Body of pancreas (tissue), 4 donors: Measurements from ENCODE around the gene RBP5.

Experiments
- CTCF ChIP-seq, 7 experiments: fragments of 450-650 bp in 4 of 7; fragments of 200-600 bp in 3 of 7; sonication (generic) in 3 of 7; IDR thresholded peaks; one replicate each; pipeline ENCODE4 v1.5.1; 2016 to 2019; ENCODE audit warnings: antibody characterized with exemption in 7 of 7
- POLR2A ChIP-seq, 3 donors: fragments of 450-650 bp; IDR thresholded peaks; one replicate each; pipeline ENCODE4 v1.6.1; 2016; ENCODE audit warnings: antibody characterized with exemption in 3 of 3, mild to moderate bottlenecking in 2 of 3

DNA sequence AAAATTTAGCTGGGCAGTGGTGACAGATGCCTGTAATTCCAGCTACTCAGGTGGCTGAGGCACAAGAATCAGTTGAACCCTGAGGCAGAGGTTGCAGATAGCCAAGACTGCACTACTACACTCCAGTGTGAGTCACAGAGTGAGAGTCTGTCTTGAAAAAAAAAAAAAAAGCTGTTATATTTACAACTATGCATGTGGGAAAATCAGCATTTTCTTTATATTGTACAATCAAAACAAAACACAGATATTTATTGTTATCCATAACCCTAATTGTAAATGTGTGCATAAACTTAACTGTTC lies 48.9 kb downstream of the RBP5 start:
- TF ChIP-seq CTCF (IDR thresholded peaks at IDR 0.05) (no peak), POLR2A (IDR thresholded peaks at IDR 0.05) (no peak)
